ENCODE measurements around the gene MED15. TPM values are rescaled to one million over a fixed set of nuclear protein-coding genes. Genes with fewer than 3 reads are reported as not detected.
"Not testable (repeated sequence)": the region's sequence is repeated elsewhere in the genome, so short reads cannot be mapped to it uniquely, and the experiment has no call there.

Gene MED15
- total RNA-seq, 1 experiment from 2014 or later: 40.2 TPM

DNA sequence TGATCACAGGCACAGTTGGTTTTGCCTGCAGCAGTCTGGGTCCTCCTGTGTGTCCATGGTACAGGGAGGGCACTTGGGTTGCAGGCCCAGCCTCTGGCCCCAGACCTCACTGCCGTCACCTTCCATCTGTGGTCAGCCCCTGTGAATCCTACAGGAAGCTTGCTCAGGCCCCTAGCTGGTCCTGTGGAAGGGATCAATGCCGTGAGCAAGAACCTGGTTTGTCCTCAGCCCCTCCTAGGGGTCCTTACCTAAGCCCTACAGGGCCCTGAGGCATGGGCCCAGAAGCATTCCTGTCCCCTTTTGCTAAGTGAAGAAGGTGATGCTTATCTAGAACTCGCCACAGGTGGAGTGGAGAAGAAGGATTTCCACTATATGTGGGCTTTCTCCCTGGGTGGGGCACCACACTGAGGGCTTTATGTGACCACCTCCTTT, 29.9 kb downstream of the MED15 start:
- H3K9me3 ChIP-seq (replicated peaks): no peaks in the 10 kb centered on the region
- H3K4me1 ChIP-seq (replicated peaks): peaks cover 15% of the 10 kb centered on the region
- H3K36me3 ChIP-seq: peaks cover 84% of the 10 kb centered on the region
- no peak for DNase-seq (ENCODE audit: low read depth in 1 of 2, low spot score in 2 of 2)
- H3K27ac ChIP-seq: no peak overlapping the region
- no peaks in the 10 kb centered on the region for H3K27me3 ChIP-seq (replicated peaks)
- H3K4me3 ChIP-seq: no peak overlapping the region

DNA sequence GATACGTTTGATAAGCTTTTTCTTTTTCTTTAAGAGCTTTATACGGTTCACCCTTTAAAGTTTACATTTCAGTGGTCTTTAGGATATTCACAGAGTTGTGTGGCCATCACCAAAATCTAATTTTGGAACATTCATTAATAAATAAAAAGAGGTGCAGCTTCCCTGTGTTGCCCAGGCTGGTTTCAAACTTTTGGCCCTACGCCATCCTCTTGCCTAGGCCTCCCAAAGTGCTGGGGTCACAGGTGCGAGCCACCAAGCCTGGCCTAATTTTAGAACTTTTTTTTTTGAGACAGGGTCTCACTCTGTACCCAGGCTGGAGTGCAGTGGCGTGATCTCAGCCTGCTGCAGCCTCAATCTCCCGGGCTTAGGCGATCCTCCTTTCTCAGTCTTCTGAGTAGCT, 30.6 kb downstream of the MED15 start:
- H3K36me3 ChIP-seq: peaks cover 82% of the 10 kb centered on the region
- H3K4me3 ChIP-seq: no peak overlapping the region
- no peak for DNase-seq (ENCODE audit: low read depth in 1 of 2, low spot score in 2 of 2)
- no peaks in the 10 kb centered on the region for H3K27me3 ChIP-seq (replicated peaks)
- peaks cover 9% of the 10 kb centered on the region for H3K4me1 ChIP-seq (replicated peaks)
- no peaks in the 10 kb centered on the region for H3K9me3 ChIP-seq (replicated peaks)
- no peak overlapping the region for H3K27ac ChIP-seq

DNA sequence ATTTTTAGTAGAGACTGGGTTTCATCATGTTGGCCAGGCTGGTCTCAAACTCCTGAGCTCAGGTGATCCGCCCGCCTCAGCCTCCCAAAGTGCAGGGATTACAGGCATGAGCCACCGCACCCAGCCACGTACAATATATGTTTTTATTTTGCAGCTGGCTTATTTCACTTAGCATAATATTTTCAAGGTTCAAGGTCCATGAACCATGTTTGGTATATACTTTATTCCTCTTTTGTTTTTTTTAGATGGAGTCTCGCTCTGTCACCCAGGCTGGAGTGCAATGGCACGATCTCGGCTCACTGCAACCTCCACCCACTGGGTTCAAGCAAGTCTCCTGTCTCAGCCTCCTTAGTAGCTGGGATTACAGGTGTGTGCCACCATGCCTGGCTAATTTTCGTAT, 31.5 kb downstream of the MED15 start:
- not testable (repeated sequence) for H3K27me3 ChIP-seq (replicated peaks); H3K4me1 ChIP-seq (replicated peaks); H3K27ac ChIP-seq; H3K4me3 ChIP-seq; DNase-seq (ENCODE audit: low read depth in 1 of 2, low spot score in 2 of 2); H3K9me3 ChIP-seq (replicated peaks)
- peaks cover 81% of the 10 kb centered on the region for H3K36me3 ChIP-seq

DNA sequence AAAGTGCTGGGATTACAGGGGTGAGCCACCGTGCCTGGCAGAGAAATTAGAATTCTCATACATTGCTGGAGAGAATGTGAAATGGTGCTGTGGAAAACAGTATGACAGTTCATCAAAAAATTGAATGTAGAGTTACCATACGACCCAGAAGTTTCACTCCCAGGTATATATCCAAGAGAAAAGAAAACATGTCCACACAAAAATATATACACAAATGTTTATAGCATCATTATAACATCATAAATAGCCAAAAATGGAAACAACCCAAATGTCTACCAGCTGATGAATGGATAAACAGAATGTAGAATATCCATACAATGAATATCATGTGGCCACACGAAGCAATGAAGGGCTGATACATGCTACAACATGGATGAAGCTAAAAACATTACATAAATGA, 34.6 kb downstream of the MED15 start:
- no peaks in the 10 kb centered on the region for H3K9me3 ChIP-seq (replicated peaks)
- no peak overlapping the region for H3K27ac ChIP-seq
- peaks cover 89% of the 10 kb centered on the region for H3K36me3 ChIP-seq

GRCh38 chr22:20542736-20543135, 35.3 kb downstream of the MED15 start:
- Histone ChIP-seq H3K4me3 (no peak overlapping the region), H3K27me3 (replicated peaks) (no peaks in the 10 kb centered on the region), H3K36me3 (peaks cover 85% of the 10 kb centered on the region), H3K9me3 (replicated peaks) (no peaks in the 10 kb centered on the region), H3K27ac (no peak overlapping the region), H3K4me1 (replicated peaks) (0 out of 2 replicates have a peak, but pooled peaks cover 6% of the 10 kb centered on the region)
- DNase-seq (ENCODE audit: low read depth in 1 of 2, low spot score in 2 of 2): no peak

More for the DNA sequence above, 34.6 kb downstream of the MED15 start:
- 0 out of 2 replicates have a peak, but pooled peaks cover 6% of the 10 kb centered on the region for H3K4me1 ChIP-seq (replicated peaks)
- H3K27me3 ChIP-seq (replicated peaks): no peaks in the 10 kb centered on the region
- DNase-seq (ENCODE audit: low read depth in 1 of 2, low spot score in 2 of 2): no peak
- no peak overlapping the region for H3K4me3 ChIP-seq

DNA sequence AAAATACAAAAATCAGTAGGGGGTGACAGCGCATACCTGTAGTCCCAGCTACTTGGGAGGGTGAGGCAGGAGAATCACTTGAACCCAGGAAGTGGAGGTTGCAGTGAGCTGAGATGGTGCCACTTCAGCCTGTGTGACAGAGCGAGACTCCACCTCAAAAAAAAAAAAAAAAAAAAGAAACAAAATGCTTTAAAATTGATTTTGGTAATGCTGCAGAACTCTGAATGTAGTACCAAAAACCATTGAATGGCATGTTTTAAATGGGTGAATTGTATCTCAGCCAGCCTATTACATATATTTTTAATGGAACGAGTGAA, 37.9 kb downstream of the MED15 start:
- not testable (repeated sequence) for H3K27ac ChIP-seq; H3K9me3 ChIP-seq (replicated peaks); H3K4me3 ChIP-seq; DNase-seq (ENCODE audit: low read depth in 1 of 2, low spot score in 2 of 2); H3K27me3 ChIP-seq (replicated peaks); H3K4me1 ChIP-seq (replicated peaks)
- peaks cover 79% of the 10 kb centered on the region for H3K36me3 ChIP-seq

- DNase-seq (ENCODE audit: low read depth in 1 of 2, low spot score in 2 of 2): no peak
- Histone ChIP-seq H3K36me3 (peaks cover 79% of the 10 kb centered on the region), H3K27ac (no peak overlapping the region)
Observed at GRCh38 chr22:20545681-20546521, 38.5 kb downstream of the MED15 start.

GRCh38 chr22:20546541-20546950, 39.1 kb downstream of the MED15 start:
- H3K4me1 ChIP-seq (replicated peaks): peaks cover 8% of the 10 kb centered on the region
- no peaks in the 10 kb centered on the region for H3K27me3 ChIP-seq (replicated peaks)
- DNase-seq (ENCODE audit: low read depth in 1 of 2, low spot score in 2 of 2): no peak
- H3K27ac ChIP-seq: no peak overlapping the region
- no peak overlapping the region for H3K4me3 ChIP-seq
- peaks cover 81% of the 10 kb centered on the region for H3K36me3 ChIP-seq
- H3K9me3 ChIP-seq (replicated peaks): no peaks in the 10 kb centered on the region

More at GRCh38 chr22:20545681-20546521, 38.5 kb downstream of the MED15 start:
- H3K4me1 ChIP-seq (replicated peaks): peaks cover 5% of the 10 kb centered on the region
- no peaks in the 10 kb centered on the region for H3K27me3 ChIP-seq (replicated peaks)
- no peak overlapping the region for H3K4me3 ChIP-seq
- H3K9me3 ChIP-seq (replicated peaks): no peaks in the 10 kb centered on the region

DNA sequence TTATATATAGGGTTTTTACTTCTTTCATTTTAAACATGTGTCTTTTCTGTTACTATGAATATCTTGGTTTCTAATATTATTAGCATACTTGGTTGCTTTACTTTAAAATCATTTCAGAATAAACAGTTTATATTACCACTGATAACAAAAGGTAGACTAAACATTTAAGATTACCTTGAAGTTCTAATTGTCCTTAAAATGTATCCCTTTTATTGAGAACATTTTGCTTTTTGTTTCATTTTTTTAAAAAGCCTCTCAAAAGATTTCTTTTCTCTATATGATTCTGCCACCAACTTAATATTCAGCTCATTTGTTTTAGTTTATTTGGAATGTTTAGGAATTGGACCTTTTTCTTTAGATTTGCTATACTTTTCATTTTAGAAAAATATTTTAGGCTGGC, 39.6 kb downstream of the MED15 start:
- H3K27ac ChIP-seq: no peak overlapping the region
- peaks cover 81% of the 10 kb centered on the region for H3K36me3 ChIP-seq

GRCh38 chr22:20548806-20549205, 41.4 kb downstream of the MED15 start:
- H3K4me3 ChIP-seq: no peak overlapping the region
- no peaks in the 10 kb centered on the region for H3K27me3 ChIP-seq (replicated peaks)
- H3K36me3 ChIP-seq: peaks cover 85% of the 10 kb centered on the region
- no peak for DNase-seq (ENCODE audit: low read depth in 1 of 2, low spot score in 2 of 2)
- no peak overlapping the region for H3K27ac ChIP-seq
- no peaks in the 10 kb centered on the region for H3K9me3 ChIP-seq (replicated peaks)
- H3K4me1 ChIP-seq (replicated peaks): peaks cover 21% of the 10 kb centered on the region

More for the DNA sequence above, 39.6 kb downstream of the MED15 start:
- peaks cover 11% of the 10 kb centered on the region for H3K4me1 ChIP-seq (replicated peaks)
- no peak overlapping the region for H3K4me3 ChIP-seq
- H3K27me3 ChIP-seq (replicated peaks): no peaks in the 10 kb centered on the region
- no peaks in the 10 kb centered on the region for H3K9me3 ChIP-seq (replicated peaks)
- no peak for DNase-seq (ENCODE audit: low read depth in 1 of 2, low spot score in 2 of 2)

DNA sequence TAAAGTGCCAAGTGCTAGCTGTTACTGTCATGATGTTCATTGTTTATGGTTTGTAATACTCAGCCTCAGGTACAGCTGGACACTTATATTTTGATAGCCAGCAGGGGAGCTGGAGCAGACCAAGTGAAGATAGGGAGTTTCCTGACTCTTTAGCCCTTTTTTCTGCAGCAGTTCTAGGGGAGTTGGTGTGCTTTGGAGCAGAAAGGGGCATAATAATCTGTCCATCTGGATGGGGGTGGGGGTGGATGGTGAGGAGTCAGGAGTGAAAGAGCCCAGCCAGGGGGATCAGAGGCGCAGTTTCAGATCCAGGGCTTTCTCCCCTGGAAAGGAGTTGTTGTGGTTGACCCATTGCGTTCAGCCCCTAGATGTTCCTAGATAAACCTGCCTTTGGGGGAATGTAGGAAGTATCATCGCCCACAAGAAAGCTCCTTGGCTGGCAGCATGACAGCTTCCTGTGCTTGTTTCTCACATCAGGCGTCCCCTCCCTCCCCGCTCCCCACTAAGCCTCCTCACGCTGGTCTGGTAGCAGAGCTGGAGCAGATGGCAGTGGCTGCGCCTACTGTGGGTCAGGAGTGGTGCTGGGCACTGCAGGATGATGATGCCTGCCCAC, 41.9 kb downstream of the MED15 start:
- Histone ChIP-seq H3K4me1 (replicated peaks) (peaks cover 21% of the 10 kb centered on the region), H3K9me3 (replicated peaks) (no peaks in the 10 kb centered on the region), H3K27me3 (replicated peaks) (no peaks in the 10 kb centered on the region), H3K4me3 (no peak overlapping the region), H3K27ac (no peak overlapping the region), H3K36me3 (peaks cover 85% of the 10 kb centered on the region)
- DNase-seq (ENCODE audit: low read depth in 1 of 2, low spot score in 2 of 2): no peak

DNA sequence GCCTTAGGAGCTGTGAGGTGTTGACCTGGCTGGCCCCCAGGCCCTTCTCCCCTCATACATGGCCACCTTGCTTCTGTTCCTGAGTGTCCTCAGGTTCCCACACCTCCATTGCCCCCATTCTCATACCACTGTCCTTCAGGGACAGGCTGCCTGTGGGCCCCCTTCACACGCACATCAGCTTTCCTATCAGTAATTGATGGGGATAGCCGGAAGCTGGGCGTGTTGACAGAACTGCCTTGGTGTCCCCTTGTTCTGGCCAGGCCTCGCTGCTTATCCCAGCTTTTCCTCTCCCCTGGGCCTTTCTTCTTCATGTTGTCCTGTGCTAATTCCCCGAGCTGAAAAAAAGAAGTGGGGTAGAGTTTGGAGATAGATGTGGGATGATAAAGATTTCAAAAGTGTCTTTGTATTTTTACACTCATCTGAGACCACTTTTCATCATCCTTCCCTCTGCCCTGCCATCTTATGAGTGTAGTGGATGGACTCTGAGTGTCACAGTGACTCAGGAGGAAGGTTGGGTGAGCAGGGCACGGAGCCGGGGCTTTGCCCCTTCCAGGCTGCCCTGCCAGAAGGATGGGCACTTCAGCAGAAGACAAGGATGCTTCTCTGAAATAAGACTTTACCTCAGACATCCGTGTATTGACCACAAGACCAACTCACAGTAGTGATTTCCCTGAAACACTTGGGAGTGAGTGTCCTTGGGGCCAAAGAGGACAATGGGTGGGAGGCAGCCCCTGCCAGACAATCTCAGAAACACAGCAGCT, 42.8 kb downstream of the MED15 start:
- H3K27me3 ChIP-seq (replicated peaks): no peaks in the 10 kb centered on the region
- no peak overlapping the region for H3K4me3 ChIP-seq
- no peak overlapping the region for H3K27ac ChIP-seq
- DNase-seq (ENCODE audit: low read depth in 1 of 2, low spot score in 2 of 2): no peak
- peaks cover 85% of the 10 kb centered on the region for H3K36me3 ChIP-seq
- peaks cover 21% of the 10 kb centered on the region for H3K4me1 ChIP-seq (replicated peaks)
- no peaks in the 10 kb centered on the region for H3K9me3 ChIP-seq (replicated peaks)

DNA sequence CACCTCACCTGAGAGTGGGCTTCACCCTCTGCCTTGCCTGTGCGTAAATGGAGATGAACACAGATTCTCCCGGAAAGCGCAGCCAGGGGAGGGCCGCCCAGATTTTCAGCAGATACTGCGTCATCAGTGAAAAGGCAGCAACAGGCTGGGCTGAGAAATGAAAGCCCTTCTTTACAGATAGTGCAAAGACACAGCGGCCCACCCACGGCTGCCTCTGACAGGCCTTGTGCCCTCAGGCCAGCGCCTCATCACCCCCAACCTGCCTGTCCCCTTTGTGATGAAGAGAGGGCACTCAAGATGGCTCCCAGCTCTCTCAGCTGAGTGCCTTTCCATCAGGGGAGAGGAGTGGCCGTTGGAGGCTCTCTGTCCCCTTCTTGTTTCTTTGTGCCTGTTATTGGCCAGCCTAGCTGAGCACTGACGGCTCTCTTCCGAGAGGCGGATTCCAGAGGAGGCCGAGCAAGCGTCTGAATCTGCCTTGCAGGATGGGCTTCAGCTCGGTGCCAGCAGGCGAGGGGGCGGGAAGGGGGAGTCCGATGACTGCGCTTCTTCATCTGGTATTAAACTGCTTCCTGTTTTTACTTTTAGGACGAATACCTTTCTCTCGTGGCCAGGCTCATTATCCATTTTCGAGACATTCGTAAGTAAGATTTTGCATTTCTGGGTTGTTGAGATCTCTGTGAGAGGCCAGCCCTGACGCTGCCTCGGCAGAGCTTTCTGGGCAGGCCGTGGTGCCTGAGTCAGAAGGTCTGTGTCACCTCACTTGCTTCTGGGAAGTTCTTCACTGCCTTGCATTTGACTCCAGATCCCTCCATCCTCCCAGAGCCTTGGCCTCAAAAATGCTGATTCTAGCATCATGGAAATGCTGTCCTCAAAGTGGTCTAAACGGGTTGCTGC, 43.7 kb downstream of the MED15 start:
- no peak overlapping the region for H3K4me3 ChIP-seq
- H3K27me3 ChIP-seq (replicated peaks): no peaks in the 10 kb centered on the region
- H3K36me3 ChIP-seq: peaks cover 87% of the 10 kb centered on the region
- no peak for DNase-seq (ENCODE audit: low read depth in 1 of 2, low spot score in 2 of 2)
- peaks cover 21% of the 10 kb centered on the region for H3K4me1 ChIP-seq (replicated peaks)
- no peak overlapping the region for H3K27ac ChIP-seq
- no peaks in the 10 kb centered on the region for H3K9me3 ChIP-seq (replicated peaks)

Data from SJSA1 (cell line).